GM12878 (cell line): ENCODE data around the gene ASRGL1.
"Not testable (repeated sequence)": the region's sequence is repeated elsewhere in the genome, so short reads cannot be mapped to it uniquely, and the experiment has no call there.

ENCODE experiments used
- BHLHE40 ChIP-seq, 2 experiments: fragments of 450-650 bp in 1 of 2; IDR thresholded peaks; 2 replicates each; pipeline ENCODE4 v1.6.1; 2011 to 2017; ENCODE audit warnings: low read depth in 2 of 2, borderline replicate concordance in 1 of 2, improper control_type of control experiment in 1 of 2, low read length in 1 of 2, mild to moderate bottlenecking in 1 of 2
- EGR1 ChIP-seq, 2 experiments: IDR thresholded peaks; 1 replicate in 1 of 2; 2 replicates in 1 of 2; pipeline ENCODE4 v1.6.1; 2011 to 2012; ENCODE audit warnings: low read depth in 2 of 2, low read length in 2 of 2, borderline replicate concordance in 1 of 2, mild to moderate bottlenecking in 1 of 2, moderate library complexity in 1 of 2
- EP300 ChIP-seq, 2 experiments: fragments of 150-350 bp in 1 of 2; IDR thresholded peaks; 2 replicates each; pipeline ENCODE4 v1.6.1; 2011 to 2012; ENCODE audit warnings: low read depth in 2 of 2, low read length in 2 of 2, borderline replicate concordance in 1 of 2, improper control_type of control experiment in 1 of 2, inconsistent platforms in 1 of 2; ENCODE audit not compliant: control insufficient read depth in 1 of 2
- FOXM1 ChIP-seq: IDR thresholded peaks from 2 replicates; pipeline ENCODE4 v1.6.1; 2012; ENCODE audit warnings: low read depth, mild to moderate bottlenecking, inconsistent platforms, low read length, moderate library complexity
- MTA2 ChIP-seq: fragments of 450-650 bp; IDR thresholded peaks from 2 replicates; pipeline ENCODE4 v1.6.1; 2016; ENCODE audit warnings: low read depth, mild to moderate bottlenecking, moderate library complexity
- RAD51 ChIP-seq: fragments of 450-650 bp; IDR thresholded peaks from 2 replicates; pipeline ENCODE4 v1.6.1; 2016; ENCODE audit warnings: moderate library complexity, mild to moderate bottlenecking, inconsistent platforms
- TF ChIP-seq, protein P1 (sequence below), 3 experiments: IDR thresholded peaks in 2 of 3; conservative IDR thresholded peaks in 1 of 3; 2 replicates each; pipeline ENCODE4 v1.5.1; 2011; ENCODE audit warnings: low read depth in 3 of 3, low read length in 3 of 3, mild to moderate bottlenecking in 3 of 3, control low read depth in 2 of 3, moderate library complexity in 2 of 3, inconsistent platforms in 1 of 3, mixed read lengths in 1 of 3; ENCODE audit not compliant: control insufficient read depth in 2 of 3, insufficient read depth in 1 of 3; ENCODE audit errors: extremely low read depth in 1 of 3

GRCh38 chr11:62379586-62379985 is 42.3 kb downstream of the ASRGL1 start:
- TF ChIP-seq EGR1 (IDR thresholded peaks at IDR 0.05; ENCODE audit: borderline replicate concordance in 1 of 2, low read depth in 2 of 2, low read length in 2 of 2); FOXM1; MTA2; RAD51; EP300 (IDR thresholded peaks at IDR 0.05; ENCODE audit: borderline replicate concordance in 1 of 2, control insufficient read depth in 1 of 2, low read depth in 2 of 2, low read length in 2 of 2); BHLHE40 (IDR thresholded peaks at IDR 0.05; ENCODE audit: borderline replicate concordance in 1 of 2, low read depth in 2 of 2, low read length in 1 of 2): not testable (repeated sequence)
- TF ChIP-seq, protein P1, sequence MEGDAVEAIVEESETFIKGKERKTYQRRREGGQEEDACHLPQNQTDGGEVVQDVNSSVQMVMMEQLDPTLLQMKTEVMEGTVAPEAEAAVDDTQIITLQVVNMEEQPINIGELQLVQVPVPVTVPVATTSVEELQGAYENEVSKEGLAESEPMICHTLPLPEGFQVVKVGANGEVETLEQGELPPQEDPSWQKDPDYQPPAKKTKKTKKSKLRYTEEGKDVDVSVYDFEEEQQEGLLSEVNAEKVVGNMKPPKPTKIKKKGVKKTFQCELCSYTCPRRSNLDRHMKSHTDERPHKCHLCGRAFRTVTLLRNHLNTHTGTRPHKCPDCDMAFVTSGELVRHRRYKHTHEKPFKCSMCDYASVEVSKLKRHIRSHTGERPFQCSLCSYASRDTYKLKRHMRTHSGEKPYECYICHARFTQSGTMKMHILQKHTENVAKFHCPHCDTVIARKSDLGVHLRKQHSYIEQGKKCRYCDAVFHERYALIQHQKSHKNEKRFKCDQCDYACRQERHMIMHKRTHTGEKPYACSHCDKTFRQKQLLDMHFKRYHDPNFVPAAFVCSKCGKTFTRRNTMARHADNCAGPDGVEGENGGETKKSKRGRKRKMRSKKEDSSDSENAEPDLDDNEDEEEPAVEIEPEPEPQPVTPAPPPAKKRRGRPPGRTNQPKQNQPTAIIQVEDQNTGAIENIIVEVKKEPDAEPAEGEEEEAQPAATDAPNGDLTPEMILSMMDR (IDR thresholded peaks at IDR 0.05 in 2 of 3, conservative IDR thresholded peaks at IDR 0.05 in 1 of 3; ENCODE audit: control insufficient read depth in 2 of 3, extremely low read depth in 1 of 3, insufficient read depth in 1 of 3, low read depth in 3 of 3, low read length in 3 of 3), result not testable (repeated sequence)
